ENCODE data around the gene LDLRAD3.

Gene LDLRAD3

GRCh38 chr11:36195496-36196354, 251.9 kb downstream of the LDLRAD3 start:
- TF ChIP-seq CTCF (IDR thresholded peaks at IDR 0.05; ENCODE audit: insufficient read depth, low read depth, low read length, missing control alignments) = no peak
- DNase-seq (ENCODE audit: low read depth) = no peak
- H3K4me3 ChIP-seq (ENCODE audit: low read length) = no peak overlapping the region

DNA sequence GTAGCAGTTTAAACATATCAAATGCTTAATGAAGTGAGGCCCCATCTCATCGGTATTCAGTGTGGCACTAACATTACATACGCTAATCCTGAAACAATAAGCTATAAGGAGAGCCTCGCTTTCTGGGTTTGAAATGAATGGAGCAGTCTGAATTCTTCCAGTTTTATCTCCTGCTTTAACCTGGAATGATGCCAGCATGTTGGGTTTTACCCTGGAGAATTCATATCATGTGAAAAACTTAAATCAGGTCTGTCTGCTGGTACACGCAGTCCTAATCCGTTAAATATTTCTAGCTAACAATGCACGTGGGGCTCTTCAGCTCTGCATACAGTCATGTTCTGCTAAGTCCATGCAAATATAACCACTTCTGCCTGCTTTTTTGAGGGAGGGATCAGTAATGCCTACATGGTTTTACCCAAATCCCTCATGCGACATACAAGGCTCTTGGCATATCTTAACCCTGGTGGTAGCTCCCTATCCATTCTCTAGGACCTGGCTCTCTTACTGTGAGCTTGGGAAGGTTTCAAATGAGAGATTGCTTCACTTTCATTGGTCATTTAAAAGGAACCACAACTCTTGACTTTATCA, 252.6 kb downstream of the LDLRAD3 start:
- TF ChIP-seq CTCF (IDR thresholded peaks at IDR 0.05; ENCODE audit: insufficient read depth, low read depth, low read length, missing control alignments) = no peak
- H3K4me3 ChIP-seq (ENCODE audit: low read length) = no peak overlapping the region
- no peak for DNase-seq (ENCODE audit: low read depth)

- TF ChIP-seq CTCF (IDR thresholded peaks at IDR 0.05; ENCODE audit: insufficient read depth, low read depth, low read length, missing control alignments) = no peak
These were observed 257.5 kb downstream of the LDLRAD3 start for GRCh38 chr11:36201411-36201810.

GRCh38 chr11:36205536-36205935, 261.7 kb downstream of the LDLRAD3 start:
- H3K4me3 ChIP-seq (ENCODE audit: low read length) = no peak overlapping the region
- no peak for TF ChIP-seq CTCF (IDR thresholded peaks at IDR 0.05; ENCODE audit: insufficient read depth, low read depth, low read length, missing control alignments)
- no peak for DNase-seq (ENCODE audit: low read depth)

More at GRCh38 chr11:36201411-36201810, 257.5 kb downstream of the LDLRAD3 start:
- no peak overlapping the region for H3K4me3 ChIP-seq (ENCODE audit: low read length)
- no peak for DNase-seq (ENCODE audit: low read depth)

GRCh38 chr11:36210529-36210928, 266.7 kb downstream of the LDLRAD3 start:
- TF ChIP-seq CTCF (IDR thresholded peaks at IDR 0.05; ENCODE audit: insufficient read depth, low read depth, low read length, missing control alignments) = no peak
- no peak overlapping the region for H3K4me3 ChIP-seq (ENCODE audit: low read length)
- DNase-seq (ENCODE audit: low read depth) = peak; percentile 89

GRCh38 chr11:36211761-36212430, 268.0 kb downstream of the LDLRAD3 start:
- TF ChIP-seq CTCF (IDR thresholded peaks at IDR 0.05; ENCODE audit: insufficient read depth, low read depth, low read length, missing control alignments) = no peak

More at GRCh38 chr11:36211761-36212430, 268.0 kb downstream of the LDLRAD3 start:
- no peak overlapping the region for H3K4me3 ChIP-seq (ENCODE audit: low read length)
- DNase-seq (ENCODE audit: low read depth) = no peak
